Measurements from ENCODE around the gene PEX16. TPM values are rescaled to one million over a fixed set of nuclear protein-coding genes. Genes with fewer than 3 reads are reported as not detected.

PEX16 gene
- total RNA-seq, 2 experiments from 2014 or later, result 56.3 to 62.0 TPM

DNA sequence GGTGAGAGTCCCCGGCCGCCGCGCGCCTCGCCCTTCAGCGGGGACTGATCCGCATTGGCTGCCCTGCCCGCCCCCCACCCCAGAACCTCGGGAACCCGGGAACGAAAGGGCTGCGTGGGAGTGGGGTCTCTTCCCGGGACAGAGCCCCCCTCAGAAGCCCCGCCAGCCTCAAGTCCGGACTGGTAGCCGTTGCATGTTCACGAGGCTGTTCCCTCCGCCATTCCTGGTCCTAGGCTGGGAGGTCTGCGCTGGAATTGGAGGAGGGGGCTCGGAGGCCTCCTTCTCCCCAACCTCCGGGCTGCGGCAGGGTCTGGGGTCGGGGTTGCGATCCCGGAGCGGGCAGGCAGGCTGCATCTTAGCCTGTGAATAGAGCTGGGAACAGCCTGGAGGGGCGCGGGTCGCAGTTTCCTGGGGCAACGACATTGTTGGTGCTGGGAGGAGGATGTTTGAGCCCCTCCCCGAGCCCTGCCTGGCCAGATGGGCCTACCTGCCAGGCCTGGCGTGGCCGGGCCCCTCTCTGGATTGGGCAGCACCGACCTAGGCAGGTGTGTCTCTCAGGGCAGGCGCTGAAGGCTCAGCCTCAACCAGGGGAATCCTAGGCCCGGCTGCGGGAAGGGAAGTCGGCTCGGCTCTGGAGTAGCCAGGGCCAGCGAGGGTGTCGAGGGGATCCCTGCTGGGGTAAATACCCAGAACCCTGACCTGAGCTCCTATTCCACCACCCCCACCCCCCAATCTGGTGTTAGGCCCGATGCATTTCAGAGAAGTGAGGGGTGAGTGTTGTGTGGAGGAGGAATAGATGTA is 31.6 kb downstream of the PEX16 start:
- DNase-seq, result no peak
- no peak overlapping the region for H3K27ac ChIP-seq (ENCODE audit: low read depth in 1 of 2, low read length in 2 of 2)
- peaks cover 11% of the 10 kb centered on the region for H3K4me1 Mint-ChIP-seq (ENCODE audit: low read depth)
- H3K4me1 ChIP-seq (ENCODE audit: insufficient read depth, low read length), result peaks cover 13% of the 10 kb centered on the region
- intact Hi-C loops (cut with DNase I, micrococcal nuclease), result loop anchor here in 1 of 2 experiments (1.0 to 5.0 kb wide), 3 partner anchors 30 to 506 kb away; partner anchors contain the start of genes CHRM4 and CRY2
- no peaks in the 10 kb centered on the region for H3K9me3 Mint-ChIP-seq
- peaks cover 0 to 5% of the 10 kb centered on the region in 2 experiments for H3K9me3 ChIP-seq (ENCODE audit: control insufficient read depth in 1 of 2, insufficient read depth in 1 of 2, low read length in 2 of 2)
- H3K4me3 Mint-ChIP-seq, result no peak overlapping the region
- H3K36me3 ChIP-seq (ENCODE audit: insufficient read depth, low read length), result peaks cover 8% of the 10 kb centered on the region
- POLR2A ChIA-PET, result no interaction called here
- H3K4me3 ChIP-seq (ENCODE audit: low read length), result peak overlapping the region; percentile 41
- ATAC-seq (ENCODE audit: poor library complexity), result no peak
- peaks cover 8% of the 10 kb centered on the region for H3K27me3 Mint-ChIP-seq
- peaks cover 29% of the 10 kb centered on the region for H3K36me3 Mint-ChIP-seq (ENCODE audit: low read depth)
- no peaks in the 10 kb centered on the region for H3K27me3 ChIP-seq (ENCODE audit: control insufficient read depth in 1 of 2, insufficient read depth in 2 of 2, low read length in 2 of 2)
- H3K27ac Mint-ChIP-seq, result no peak overlapping the region
- TF ChIP-seq, protein P1, sequence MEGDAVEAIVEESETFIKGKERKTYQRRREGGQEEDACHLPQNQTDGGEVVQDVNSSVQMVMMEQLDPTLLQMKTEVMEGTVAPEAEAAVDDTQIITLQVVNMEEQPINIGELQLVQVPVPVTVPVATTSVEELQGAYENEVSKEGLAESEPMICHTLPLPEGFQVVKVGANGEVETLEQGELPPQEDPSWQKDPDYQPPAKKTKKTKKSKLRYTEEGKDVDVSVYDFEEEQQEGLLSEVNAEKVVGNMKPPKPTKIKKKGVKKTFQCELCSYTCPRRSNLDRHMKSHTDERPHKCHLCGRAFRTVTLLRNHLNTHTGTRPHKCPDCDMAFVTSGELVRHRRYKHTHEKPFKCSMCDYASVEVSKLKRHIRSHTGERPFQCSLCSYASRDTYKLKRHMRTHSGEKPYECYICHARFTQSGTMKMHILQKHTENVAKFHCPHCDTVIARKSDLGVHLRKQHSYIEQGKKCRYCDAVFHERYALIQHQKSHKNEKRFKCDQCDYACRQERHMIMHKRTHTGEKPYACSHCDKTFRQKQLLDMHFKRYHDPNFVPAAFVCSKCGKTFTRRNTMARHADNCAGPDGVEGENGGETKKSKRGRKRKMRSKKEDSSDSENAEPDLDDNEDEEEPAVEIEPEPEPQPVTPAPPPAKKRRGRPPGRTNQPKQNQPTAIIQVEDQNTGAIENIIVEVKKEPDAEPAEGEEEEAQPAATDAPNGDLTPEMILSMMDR (IDR thresholded peaks at IDR 0.05), result no peak
- CTCF ChIA-PET, result no interaction called here

GRCh38 chr11:45885274-45885920 is 32.3 kb downstream of the PEX16 start, which contains the start of gene MAPK8IP1:
MAPK8IP1 (plus strand) TSS chr11:45885651; CDS start chr11:45885821, 170 bp downstream.
- H3K36me3 Mint-ChIP-seq (ENCODE audit: low read depth), result peaks cover 36% of the 10 kb centered on the region
- peak within 1 kb of the TSS; percentile 77 for H3K27ac Mint-ChIP-seq
- peaks cover 5% of the 10 kb centered on the region for H3K27me3 Mint-ChIP-seq
- Histone ChIP-seq H3K27ac (ENCODE audit: low read depth in 1 of 2, low read length in 2 of 2) (no peak within 1 kb of the TSS), H3K9me3 (ENCODE audit: control insufficient read depth in 1 of 2, insufficient read depth in 1 of 2, low read length in 2 of 2) (peaks cover 0 to 5% of the 10 kb centered on the region in 2 experiments), H3K36me3 (ENCODE audit: insufficient read depth, low read length) (peaks cover 15% of the 10 kb centered on the region), H3K4me3 (ENCODE audit: low read length) (peak within 1 kb of the TSS; percentile 41), H3K27me3 (ENCODE audit: control insufficient read depth in 1 of 2, insufficient read depth in 2 of 2, low read length in 2 of 2) (no peaks in the 10 kb centered on the region), H3K4me1 (ENCODE audit: insufficient read depth, low read length) (peaks cover 13% of the 10 kb centered on the region)
- DNase-seq (peak; percentile 14 to 83 (median 46)), ATAC-seq (ENCODE audit: poor library complexity) (peak; percentile 74)
- TF ChIP-seq, protein P1 (IDR thresholded peaks at IDR 0.05), result no peak
- no peaks in the 10 kb centered on the region for H3K9me3 Mint-ChIP-seq
- peak within 1 kb of the TSS; percentile 81 for H3K4me3 Mint-ChIP-seq
- CTCF ChIA-PET, result no interaction called here
- POLR2A ChIA-PET, result no interaction called here
- intact Hi-C loops (cut with DNase I, micrococcal nuclease), result loop anchor here in 1 of 2 experiments (5.0 kb wide), 1 partner anchor 507 kb away; the partner anchor contains the start of gene CHRM4
- H3K4me1 Mint-ChIP-seq (ENCODE audit: low read depth), result peaks cover 11% of the 10 kb centered on the region

GRCh38 chr11:45884596-45885185 is 33.0 kb downstream of the PEX16 start:
- TF ChIP-seq, protein P1 (IDR thresholded peaks at IDR 0.05), result no peak
- Mint-ChIP-seq H3K4me1 (ENCODE audit: low read depth) (peaks cover 11% of the 10 kb centered on the region), H3K27me3 (no peaks in the 10 kb centered on the region), H3K27ac (peak overlapping the region; percentile 77), H3K9me3 (no peaks in the 10 kb centered on the region), H3K36me3 (ENCODE audit: low read depth) (peaks cover 43% of the 10 kb centered on the region), H3K4me3 (peak overlapping the region; percentile 81)
- Histone ChIP-seq H3K4me1 (ENCODE audit: insufficient read depth, low read length) (peaks cover 13% of the 10 kb centered on the region), H3K4me3 (ENCODE audit: low read length) (peak overlapping the region; percentile 34), H3K27ac (ENCODE audit: low read depth in 1 of 2, low read length in 2 of 2) (no peak overlapping the region), H3K36me3 (ENCODE audit: insufficient read depth, low read length) (peaks cover 21% of the 10 kb centered on the region), H3K9me3 (ENCODE audit: control insufficient read depth in 1 of 2, insufficient read depth in 1 of 2, low read length in 2 of 2) (peaks cover 0 to 5% of the 10 kb centered on the region in 2 experiments), H3K27me3 (ENCODE audit: control insufficient read depth in 1 of 2, insufficient read depth in 2 of 2, low read length in 2 of 2) (no peaks in the 10 kb centered on the region)
- intact Hi-C loops (cut with DNase I, micrococcal nuclease), result loop anchor here in 1 of 2 experiments (5.0 kb wide), 1 partner anchor 508 kb away; the partner anchor contains the start of gene CHRM4
- ATAC-seq (ENCODE audit: poor library complexity) (no peak), DNase-seq (peak in 1 of 14 experiments; percentile 27)
- CTCF ChIA-PET, result no interaction called here
- POLR2A ChIA-PET, result no interaction called here
